Nephron (organoid): ENCODE measurements around the gene ARL5B.

Experiments used
- H3K27ac Mint-ChIP-seq, 3 experiments: 2 replicates each; pipeline ENCODE4 v1.8.0; 2020; ENCODE audit warnings: mixed read lengths in 3 of 3, mild to moderate bottlenecking in 2 of 3, moderate library complexity in 1 of 3
- H3K27me3 Mint-ChIP-seq: 2 replicates; pipeline ENCODE4 v1.8.0; 2021; ENCODE audit warnings: low read depth, mild to moderate bottlenecking, moderate library complexity, mixed read lengths
- H3K36me3 Mint-ChIP-seq: 2 replicates; pipeline ENCODE4 v1.8.0; 2020; ENCODE audit warnings: low read depth, mixed read lengths
- H3K4me1 Mint-ChIP-seq: 2 replicates; pipeline ENCODE4 v1.8.0; 2020; ENCODE audit warnings: mixed read lengths
- H3K4me3 Mint-ChIP-seq, 3 experiments: 2 replicates each; pipeline ENCODE4 v1.8.0; 2020; ENCODE audit warnings: mild to moderate bottlenecking in 3 of 3, mixed read lengths in 3 of 3, moderate library complexity in 2 of 3
- H3K9me3 Mint-ChIP-seq: 2 replicates; pipeline ENCODE4 v1.8.0; 2020; ENCODE audit warnings: mixed read lengths
- CTCF ChIP-seq, 3 experiments: fragments of 200-600 bp; sonication (generic); IDR thresholded peaks; one replicate each; pipeline ENCODE4 v1.5.0; 2021; ENCODE audit warnings: antibody characterized with exemption in 3 of 3; ENCODE audit not compliant: unreplicated experiment in 3 of 3

The ARL5B gene

GRCh38 chr10:18685555-18685954 lies 26.3 kb downstream of the ARL5B start:
- Mint-ChIP-seq H3K4me3 (no peak overlapping the region), H3K27ac (no peak overlapping the region), H3K27me3 (no peaks in the 10 kb centered on the region), H3K36me3 (peaks cover 17% of the 10 kb centered on the region), H3K4me1 (no peaks in the 10 kb centered on the region), H3K9me3 (no peaks in the 10 kb centered on the region)
- TF ChIP-seq CTCF (IDR thresholded peaks at IDR 0.05; ENCODE audit: unreplicated experiment in 3 of 3): no peak

GRCh38 chr10:18687195-18687594 lies 28.0 kb downstream of the ARL5B start:
- Mint-ChIP-seq H3K4me1 (no peaks in the 10 kb centered on the region), H3K4me3 (no peak overlapping the region), H3K9me3 (no peaks in the 10 kb centered on the region), H3K27ac (no peak overlapping the region), H3K27me3 (no peaks in the 10 kb centered on the region), H3K36me3 (peaks cover 11% of the 10 kb centered on the region)
- TF ChIP-seq CTCF (IDR thresholded peaks at IDR 0.05; ENCODE audit: unreplicated experiment in 3 of 3): no peak

- no peak for TF ChIP-seq CTCF (IDR thresholded peaks at IDR 0.05; ENCODE audit: unreplicated experiment in 3 of 3)
- no peak overlapping the region for H3K27ac Mint-ChIP-seq
- no peaks in the 10 kb centered on the region for H3K9me3 Mint-ChIP-seq
- H3K4me1 Mint-ChIP-seq: no peaks in the 10 kb centered on the region
- no peak overlapping the region for H3K4me3 Mint-ChIP-seq
- peaks cover 8% of the 10 kb centered on the region for H3K36me3 Mint-ChIP-seq
- H3K27me3 Mint-ChIP-seq: no peaks in the 10 kb centered on the region
Measured at GRCh38 chr10:18687706-18688105, 28.5 kb downstream of the ARL5B start.

- Mint-ChIP-seq H3K4me3 (no peak overlapping the region), H3K9me3 (no peaks in the 10 kb centered on the region), H3K27ac (peak overlapping the region in 1 of 3 experiments; percentile 1), H3K4me1 (no peaks in the 10 kb centered on the region), H3K36me3 (no peaks in the 10 kb centered on the region), H3K27me3 (no peaks in the 10 kb centered on the region)
- peak; percentile 50 to 63 (median 53) for TF ChIP-seq CTCF (IDR thresholded peaks at IDR 0.05; ENCODE audit: unreplicated experiment in 3 of 3)
Measured at GRCh38 chr10:18689498-18689897, 30.3 kb downstream of the ARL5B start.

GRCh38 chr10:18690541-18690940 lies 31.3 kb downstream of the ARL5B start:
- Mint-ChIP-seq H3K4me3 (no peak overlapping the region), H3K27ac (no peak overlapping the region), H3K27me3 (no peaks in the 10 kb centered on the region), H3K36me3 (no peaks in the 10 kb centered on the region), H3K4me1 (no peaks in the 10 kb centered on the region), H3K9me3 (no peaks in the 10 kb centered on the region)
- no peak for TF ChIP-seq CTCF (IDR thresholded peaks at IDR 0.05; ENCODE audit: unreplicated experiment in 3 of 3)
